OCI-LY7 (cell line): ENCODE results near the gene JAZF1.

ENCODE experiments used
- CTCF ChIP-seq: fragments of 200-600 bp; sonication (generic); conservative IDR thresholded peaks from 2 replicates; pipeline ENCODE4 v1.5.1; 2014; ENCODE audit warnings: mild to moderate bottlenecking, antibody characterized with exemption, low read length, moderate library complexity, mixed read lengths
- EZH2phosphoT487 ChIP-seq: fragments of 200-600 bp; sonication (generic); IDR thresholded peaks from 2 replicates; pipeline ENCODE4 v1.6.1; 2018; ENCODE audit warnings: low read depth, borderline replicate concordance, mild to moderate bottlenecking, mixed run types, antibody characterized with exemption, low read length, moderate library complexity, mixed read lengths

GRCh38 chr7:27860800-27861199 lies 319.8 kb downstream of the JAZF1 start:
- no peak for TF ChIP-seq CTCF
- no peak for TF ChIP-seq EZH2phosphoT487
